DOHH2 (cell line): ENCODE measurements around the gene HPSE2.

Experiments
- H3F3A ChIP-seq: fragments of 200-600 bp; sonication (generic), shearing (Covaris generic); 2 replicates; pipeline ENCODE4 v1.6.0; 2016; ENCODE audit warnings: antibody characterized with exemption, mild to moderate bottlenecking; ENCODE audit not compliant: control insufficient read depth, insufficient read depth
- H3K27ac ChIP-seq: fragments of 200-600 bp; sonication (generic); 2 replicates; pipeline ENCODE4 v1.5.1; 2014; ENCODE audit warnings: low read depth, mild to moderate bottlenecking, low read length, moderate library complexity
- H3K27me3 ChIP-seq: fragments of 200-600 bp; sonication (generic); 2 replicates; pipeline ENCODE4 v1.6.1; 2014; ENCODE audit warnings: mild to moderate bottlenecking, low read length, mixed read lengths; ENCODE audit not compliant: control insufficient read depth
- H3K36me3 ChIP-seq: fragments of 200-600 bp; sonication (generic); 2 replicates; pipeline ENCODE4 v1.6.1; 2014; ENCODE audit warnings: mild to moderate bottlenecking, low read length, moderate library complexity, mixed read lengths; ENCODE audit not compliant: control insufficient read depth
- H3K4me1 ChIP-seq: fragments of 200-600 bp; sonication (generic); 2 replicates; pipeline ENCODE4 v1.6.1; 2014; ENCODE audit warnings: mild to moderate bottlenecking, low read length, mixed read lengths; ENCODE audit not compliant: control insufficient read depth
- H3K4me2 ChIP-seq: fragments of 200-600 bp; sonication (generic); 2 replicates; pipeline ENCODE4 v1.6.0; 2014; ENCODE audit warnings: mild to moderate bottlenecking, low read length, moderate library complexity
- H3K4me3 ChIP-seq: fragments of 200-600 bp; sonication (generic); 2 replicates; pipeline ENCODE4 v1.5.1; 2014; ENCODE audit warnings: mild to moderate bottlenecking, low read length, mixed read lengths
- H3K79me2 ChIP-seq: fragments of 200-600 bp; sonication (generic); 2 replicates; pipeline ENCODE4 v1.6.1; 2014; ENCODE audit warnings: mild to moderate bottlenecking, low read length, mixed read lengths; ENCODE audit not compliant: control insufficient read depth
- H3K9me2 ChIP-seq: fragments of 200-600 bp; sonication (generic); replicated peaks from 2 replicates; pipeline ENCODE4 v1.6.1; 2014; ENCODE audit warnings: mild to moderate bottlenecking, low read length, mixed read lengths; ENCODE audit not compliant: control insufficient read depth
- H3K9me3 ChIP-seq: fragments of 200-600 bp; sonication (generic); 2 replicates; pipeline ENCODE4 v1.6.1; 2014; ENCODE audit warnings: antibody characterized with exemption, low read length, mixed read lengths; ENCODE audit not compliant: control insufficient read depth, insufficient read depth
- H4K20me1 ChIP-seq: fragments of 200-600 bp; sonication (generic); 2 replicates; pipeline ENCODE4 v1.6.0; 2014; ENCODE audit warnings: low read depth, mild to moderate bottlenecking, antibody characterized with exemption, low read length, moderate library complexity; ENCODE audit not compliant: control insufficient read depth, insufficient read depth
- CTCF ChIP-seq: fragments of 200-600 bp; sonication (generic); IDR thresholded peaks from one replicate; pipeline ENCODE4 v1.5.1; 2014; ENCODE audit warnings: antibody characterized with exemption, mild to moderate bottlenecking, low read depth, low read length; ENCODE audit not compliant: poor library complexity, severe bottlenecking
- EZH2phosphoT487 ChIP-seq: fragments of 200-600 bp; sonication (generic); IDR thresholded peaks from 2 replicates; pipeline ENCODE4 v1.6.1; 2017; ENCODE audit warnings: borderline replicate concordance, mild to moderate bottlenecking, antibody characterized with exemption, low read length, moderate library complexity, mixed read lengths

HPSE2 gene

GRCh38 chr10:98659951-98660350 lies 575.7 kb downstream of the HPSE2 start:
- H3F3A ChIP-seq, result no peaks in the 10 kb centered on the region
- H3K27ac ChIP-seq, result no peak overlapping the region
- H3K36me3 ChIP-seq, result no peaks in the 10 kb centered on the region
- 0 out of 2 replicates have a peak, but pooled peaks cover 3% of the 10 kb centered on the region for H3K4me1 ChIP-seq
- no peaks in the 10 kb centered on the region for H3K9me3 ChIP-seq
- H3K4me3 ChIP-seq, result no peak overlapping the region
- H4K20me1 ChIP-seq, result no peaks in the 10 kb centered on the region
- H3K79me2 ChIP-seq, result no peaks in the 10 kb centered on the region
- peaks cover 4% of the 10 kb centered on the region for H3K27me3 ChIP-seq
- TF ChIP-seq CTCF, result no peak
- TF ChIP-seq EZH2phosphoT487, result no peak
- H3K9me2 ChIP-seq, result no peaks in the 10 kb centered on the region
- no peak overlapping the region for H3K4me2 ChIP-seq

- Histone ChIP-seq H3K4me3 (no peak overlapping the region), H3K36me3 (no peaks in the 10 kb centered on the region), H3K4me2 (no peak overlapping the region), H3K79me2 (no peaks in the 10 kb centered on the region), H3K9me3 (no peaks in the 10 kb centered on the region), H3K27ac (no peak overlapping the region), H3K27me3 (peaks cover 6% of the 10 kb centered on the region; the same call in 1 of the 2 replicates), H4K20me1 (no peaks in the 10 kb centered on the region), H3K9me2 (no peaks in the 10 kb centered on the region), H3F3A (no peaks in the 10 kb centered on the region), H3K4me1 (0 out of 2 replicates have a peak, but pooled peaks cover 3% of the 10 kb centered on the region)
- no peak for TF ChIP-seq EZH2phosphoT487
- no peak for TF ChIP-seq CTCF
Observed at GRCh38 chr10:98655492-98655891, 580.2 kb downstream of the HPSE2 start.

GRCh38 chr10:98649170-98649569 lies 586.5 kb downstream of the HPSE2 start:
- H3K36me3 ChIP-seq, result no peaks in the 10 kb centered on the region
- H3F3A ChIP-seq, result no peaks in the 10 kb centered on the region
- H3K9me3 ChIP-seq, result no peaks in the 10 kb centered on the region
- no peaks in the 10 kb centered on the region for H3K9me2 ChIP-seq
- H3K4me3 ChIP-seq, result no peak overlapping the region
- H3K79me2 ChIP-seq, result no peaks in the 10 kb centered on the region
- no peak overlapping the region for H3K27ac ChIP-seq
- peaks cover 6% of the 10 kb centered on the region; the same call in 1 of the 2 replicates for H3K27me3 ChIP-seq
- H4K20me1 ChIP-seq, result no peaks in the 10 kb centered on the region
- no peak overlapping the region for H3K4me2 ChIP-seq
- H3K4me1 ChIP-seq, result peaks cover 12% of the 10 kb centered on the region
- TF ChIP-seq EZH2phosphoT487, result no peak
- TF ChIP-seq CTCF, result no peak
